Lung (tissue), 12 donors: Measurements from ENCODE around the gene ATP6V1E1. TPM values are rescaled to one million over a fixed set of nuclear protein-coding genes. Genes with fewer than 3 reads are reported as not detected.

Source experiments
- ATAC-seq: fragments of 200-7000 bp; cut with Tn5 transposase; one replicate; pipeline ENCODE4 v1.9.1; 2020; ENCODE audit warnings: moderate number of reproducible peaks; ENCODE audit not compliant: insufficient read depth, low FRiP score
- DNase-seq, 3 donors: peaks; one replicate each; pipeline ENCODE4 v3.0.0-alpha.2; 2013 to 2017
- H3K27ac ChIP-seq, 2 donors: one replicate each; pipeline ENCODE4 v1.5.1; 2013; ENCODE audit warnings: mild to moderate bottlenecking in 2 of 2, moderate library complexity in 2 of 2, control low read depth in 1 of 2, inconsistent platforms in 1 of 2, low read depth in 1 of 2, low read length in 1 of 2
- H3K27me3 ChIP-seq, 3 donors: one replicate each; pipeline ENCODE4 v1.5.1; 2013; ENCODE audit warnings: low read length in 2 of 3; ENCODE audit not compliant: control insufficient read depth in 3 of 3, insufficient read depth in 3 of 3
- H3K36me3 ChIP-seq, 4 donors: one replicate each; pipeline ENCODE4 v1.5.1; 2013; ENCODE audit warnings: low read length in 4 of 4, mild to moderate bottlenecking in 1 of 4, moderate library complexity in 1 of 4; ENCODE audit not compliant: control insufficient read depth in 4 of 4, insufficient read depth in 4 of 4
- H3K4me1 ChIP-seq, 5 donors: one replicate each; pipeline ENCODE4 v1.5.1; 2013; ENCODE audit warnings: low read length in 5 of 5, mild to moderate bottlenecking in 2 of 5, moderate library complexity in 1 of 5; ENCODE audit not compliant: control insufficient read depth in 5 of 5, insufficient read depth in 5 of 5
- H3K4me3 ChIP-seq: one replicate; pipeline ENCODE4 v1.5.1; 2013; ENCODE audit warnings: mild to moderate bottlenecking, control low read depth, moderate library complexity
- H3K9ac ChIP-seq, 2 donors: one replicate each; pipeline ENCODE4 v1.5.1; 2013; ENCODE audit warnings: low read length in 2 of 2, control low read depth in 1 of 2; ENCODE audit not compliant: insufficient read depth in 1 of 2
- H3K9me3 ChIP-seq, 4 donors: one replicate each; pipeline ENCODE4 v1.5.1; 2013; ENCODE audit warnings: low read length in 3 of 4, mild to moderate bottlenecking in 1 of 4, moderate library complexity in 1 of 4; ENCODE audit not compliant: control insufficient read depth in 4 of 4, insufficient read depth in 3 of 4
- whole genome bisulfite sequencing, 2 donors: extraction: QIAGEN DNeasy Blood & Tissue Kit; methylation state at CpG; one replicate each; pipeline ENCODE4 v1.1.7; 2013; 5-methylcytosine and 5-hydroxymethylcytosine counted together
- polyA plus RNA-seq, 2 donors: library from polyadenylated mRNA; stranded (reverse); fragments of 200-250 nt; gene quantifications; one replicate each; pipeline ENCODE4 v1.2.1, GENCODE V29; 2013
- total RNA-seq, 2 donors: library from RNA; depleted of rRNA in 1 of 2; stranded (reverse); fragments of >200 nt in 1 of 2; gene quantifications; one replicate each; pipeline ENCODE4 v1.2.1, GENCODE V29; 2014 to 2021
- TF ChIP-seq, protein P1 (sequence below): IDR thresholded peaks from 2 replicates; pipeline ENCODE4 v1.5.1; 2012; ENCODE audit warnings: mild to moderate bottlenecking; ENCODE audit errors: control extremely low read depth, extremely low read depth
- donor health status: control.
- donor health status: control.
- donor health status: Bipolar disorder and iron deficiency.
- donor health status: healthy.
- donor health status: DM: yes; HTN: yes; CAD: no.

Gene ATP6V1E1
- total and polyA plus RNA-seq, 4 donors = 109 to 199 (median 124) TPM

DNA sequence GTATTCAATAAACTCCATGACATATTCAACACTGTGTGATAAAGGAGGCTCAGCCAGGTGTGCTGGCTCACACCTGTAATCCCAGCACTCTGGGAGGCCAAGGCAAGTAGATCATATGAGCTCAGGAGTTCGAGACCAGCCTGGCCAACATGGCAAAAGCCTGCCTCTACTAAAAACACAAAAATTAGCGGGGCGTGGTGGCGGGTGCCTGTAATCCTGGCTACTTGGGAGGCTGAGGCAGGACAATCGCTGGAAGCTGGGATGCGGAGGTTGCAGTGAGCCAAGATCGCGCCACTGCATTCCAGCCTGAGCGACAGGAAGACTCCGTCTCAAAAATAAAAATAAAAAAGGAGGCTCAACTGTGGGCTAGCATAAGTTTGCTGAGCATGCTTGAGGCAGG, 69.4 kb downstream of the ATP6V1E1 start:
- Histone ChIP-seq H3K4me3 (no peak overlapping the region), H3K36me3 (peaks cover 0 to 9% (median 4%) of the 10 kb centered on the region in 4 donors), H3K27ac (no peak overlapping the region), H3K27me3 (no peaks in the 10 kb centered on the region), H3K9ac (no peak overlapping the region), H3K4me1 (peaks cover 0 to 3% (median 1%) of the 10 kb centered on the region in 5 donors), H3K9me3 (no peaks in the 10 kb centered on the region)
- 95 to 96% methylated on average over 10 of the region's 10 CpGs for WGBS, 2 donors
- ATAC-seq = no peak
- TF ChIP-seq, protein P1, sequence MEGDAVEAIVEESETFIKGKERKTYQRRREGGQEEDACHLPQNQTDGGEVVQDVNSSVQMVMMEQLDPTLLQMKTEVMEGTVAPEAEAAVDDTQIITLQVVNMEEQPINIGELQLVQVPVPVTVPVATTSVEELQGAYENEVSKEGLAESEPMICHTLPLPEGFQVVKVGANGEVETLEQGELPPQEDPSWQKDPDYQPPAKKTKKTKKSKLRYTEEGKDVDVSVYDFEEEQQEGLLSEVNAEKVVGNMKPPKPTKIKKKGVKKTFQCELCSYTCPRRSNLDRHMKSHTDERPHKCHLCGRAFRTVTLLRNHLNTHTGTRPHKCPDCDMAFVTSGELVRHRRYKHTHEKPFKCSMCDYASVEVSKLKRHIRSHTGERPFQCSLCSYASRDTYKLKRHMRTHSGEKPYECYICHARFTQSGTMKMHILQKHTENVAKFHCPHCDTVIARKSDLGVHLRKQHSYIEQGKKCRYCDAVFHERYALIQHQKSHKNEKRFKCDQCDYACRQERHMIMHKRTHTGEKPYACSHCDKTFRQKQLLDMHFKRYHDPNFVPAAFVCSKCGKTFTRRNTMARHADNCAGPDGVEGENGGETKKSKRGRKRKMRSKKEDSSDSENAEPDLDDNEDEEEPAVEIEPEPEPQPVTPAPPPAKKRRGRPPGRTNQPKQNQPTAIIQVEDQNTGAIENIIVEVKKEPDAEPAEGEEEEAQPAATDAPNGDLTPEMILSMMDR = no peak
- DNase-seq = no peak

DNA sequence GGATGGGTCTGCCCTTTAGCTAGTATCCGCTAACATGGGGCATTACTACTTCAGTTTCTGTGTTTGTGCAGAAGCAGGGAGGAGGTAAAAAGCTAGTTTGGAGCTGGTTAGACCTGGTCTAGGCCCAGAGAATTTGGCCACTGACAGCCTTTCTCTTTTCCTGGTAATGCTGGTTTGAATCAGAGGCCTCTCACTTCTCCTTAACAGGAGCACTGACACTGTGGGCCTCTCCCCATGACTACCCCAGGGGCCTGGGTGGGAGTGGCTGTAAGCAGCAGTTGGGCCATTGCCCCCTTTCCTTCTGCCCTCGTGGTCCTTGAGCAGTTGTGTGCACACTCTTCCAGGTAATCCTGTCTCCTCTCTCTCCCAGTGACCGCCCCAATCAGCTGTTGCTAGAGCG, 73.7 kb downstream of the ATP6V1E1 start:
- TF ChIP-seq, protein P1 = no peak
- Histone ChIP-seq H3K4me3 (no peak overlapping the region), H3K27ac (no peak overlapping the region), H3K27me3 (no peaks in the 10 kb centered on the region), H3K4me1 (no peaks in the 10 kb centered on the region), H3K9me3 (peaks cover 0 to 2% (median 0%) of the 10 kb centered on the region in 4 donors), H3K36me3 (peaks cover 5 to 27% (median 9%) of the 10 kb centered on the region in 4 donors), H3K9ac (no peak overlapping the region)
- 88 to 90% methylated on average over 4 of the region's 4 CpGs for WGBS, 2 donors
- DNase-seq = no peak
- ATAC-seq = no peak

DNA sequence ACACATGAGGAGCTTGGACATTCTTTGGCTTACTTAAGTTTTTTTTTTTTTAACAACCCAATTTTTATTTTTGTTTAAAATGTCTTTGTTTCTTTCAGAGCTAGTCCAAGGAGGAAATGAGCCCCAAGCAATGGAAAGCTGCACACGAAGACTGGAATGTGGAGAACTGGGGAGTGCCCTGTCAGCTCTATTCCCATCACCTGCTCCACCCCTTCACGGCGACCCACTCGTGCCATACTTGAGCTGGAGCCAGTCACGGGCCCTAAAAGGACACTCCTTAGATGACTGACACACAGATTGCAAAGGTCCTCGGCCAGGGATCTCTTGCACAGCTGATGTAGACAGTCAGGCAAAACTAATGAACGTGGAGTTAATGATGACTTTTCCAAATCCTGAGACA, 75.8 kb downstream of the ATP6V1E1 start:
- Histone ChIP-seq H3K4me1 (no peaks in the 10 kb centered on the region), H3K36me3 (peaks cover 5 to 32% (median 15%) of the 10 kb centered on the region in 4 donors), H3K27me3 (no peaks in the 10 kb centered on the region), H3K9me3 (peaks cover 0 to 2% (median 0%) of the 10 kb centered on the region in 4 donors), H3K4me3 (no peak overlapping the region), H3K27ac (no peak overlapping the region), H3K9ac (no peak overlapping the region)
- WGBS, 2 donors = 61 to 78% methylated on average over 7 of the region's 7 CpGs
- ATAC-seq = no peak
- TF ChIP-seq, protein P1 = no peak
- no peak for DNase-seq

DNA sequence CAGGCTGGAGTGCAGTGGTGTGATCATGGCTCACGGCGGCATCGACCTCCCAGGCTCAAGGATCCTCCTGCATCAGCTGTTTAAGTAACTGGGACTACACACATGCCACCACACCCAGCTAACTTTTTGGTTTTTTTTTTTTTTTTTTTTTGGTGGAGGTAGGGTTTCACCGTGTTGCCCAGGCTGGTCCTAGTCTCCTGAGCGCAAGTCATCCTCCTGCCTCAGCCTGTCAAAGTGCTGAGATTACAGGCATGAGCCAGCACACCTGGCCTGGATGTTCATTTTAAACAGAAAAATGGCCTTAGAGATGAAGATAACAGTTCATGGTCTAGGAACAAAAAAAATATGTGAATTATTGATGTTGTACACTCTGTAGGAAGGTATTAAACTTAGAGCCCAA, 78.9 kb downstream of the ATP6V1E1 start:
- DNase-seq (no peak), ATAC-seq (no peak)
- no peaks in the 10 kb centered on the region for H3K4me1 ChIP-seq
- H3K36me3 ChIP-seq = peaks cover 4 to 25% (median 13%) of the 10 kb centered on the region in 4 donors
- no peak overlapping the region for H3K4me3 ChIP-seq
- TF ChIP-seq, protein P1 = no peak
- WGBS, 2 donors = 92 to 94% methylated on average over 5 of the region's 5 CpGs
- no peaks in the 10 kb centered on the region for H3K27me3 ChIP-seq
- no peak overlapping the region for H3K27ac ChIP-seq
- H3K9me3 ChIP-seq = peaks cover 0 to 2% (median 0%) of the 10 kb centered on the region in 4 donors
- H3K9ac ChIP-seq = no peak overlapping the region
